HG03095 (cell line): ENCODE results near the gene PKD1.
"Not testable (repeated sequence)": the region's sequence is repeated elsewhere in the genome, so short reads cannot be mapped to it uniquely, and the experiment has no call there.

ENCODE experiments used
- ATAC-seq: cut with Tn5 transposase; IDR thresholded peaks from one replicate; pipeline ENCODE4 v1.9.1; 2021; ENCODE audit warnings: moderate library complexity; ENCODE audit not compliant: unreplicated experiment

Gene PKD1

DNA sequence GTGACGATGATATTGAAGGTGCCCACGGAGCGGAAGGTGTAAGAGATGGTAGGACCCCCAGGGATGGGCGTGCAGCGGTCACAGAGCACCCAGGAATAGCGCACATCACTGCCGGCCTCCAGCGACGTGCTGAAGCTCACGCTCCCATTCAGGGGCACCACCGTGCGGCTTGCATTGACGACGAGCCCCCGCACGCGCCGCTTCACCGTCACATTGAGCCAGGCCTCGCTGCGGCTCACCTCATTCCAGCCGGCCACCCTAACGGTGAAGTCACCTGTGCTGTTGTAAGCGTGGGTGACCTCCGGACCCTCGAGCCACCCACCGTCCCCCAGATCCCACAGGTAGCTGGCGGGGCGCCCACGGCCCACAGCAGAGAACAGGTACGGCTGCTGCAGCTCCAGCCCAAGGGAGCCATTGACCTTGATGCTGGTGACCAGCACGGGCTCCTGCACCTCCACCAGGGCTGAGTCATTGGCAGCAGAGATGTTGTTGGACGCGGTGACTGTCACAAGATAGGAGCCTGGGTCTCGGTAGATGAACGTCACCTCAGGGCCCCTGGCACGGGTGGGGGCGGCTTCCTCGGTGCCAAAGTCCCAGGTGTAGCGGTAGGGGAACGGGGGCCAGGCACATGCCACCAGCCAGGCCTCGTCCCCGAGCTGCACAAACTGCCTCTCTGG is 25.2 kb downstream of the PKD1 start:
- not testable (repeated sequence) for ATAC-seq

DNA sequence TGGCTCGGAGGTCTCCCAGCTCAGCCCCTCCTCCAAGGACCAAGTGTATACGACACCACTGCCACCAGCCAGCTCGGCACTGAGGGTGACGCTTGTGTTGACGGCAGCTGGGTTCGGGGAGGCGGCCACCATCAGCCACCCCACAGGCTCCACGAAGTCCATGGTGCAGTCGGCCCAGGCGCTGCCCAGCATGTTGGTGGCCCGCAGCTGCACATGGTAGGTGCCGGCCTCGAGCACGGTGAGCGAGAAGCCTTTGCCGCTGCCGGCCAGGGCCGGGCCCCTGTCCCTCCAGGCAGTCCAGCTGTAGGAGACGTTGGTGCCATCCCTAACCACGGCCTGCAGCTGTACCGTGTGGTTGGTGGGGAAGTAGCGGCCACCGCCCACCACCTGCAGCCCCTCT is 25.8 kb downstream of the PKD1 start:
- not testable (repeated sequence) for ATAC-seq

DNA sequence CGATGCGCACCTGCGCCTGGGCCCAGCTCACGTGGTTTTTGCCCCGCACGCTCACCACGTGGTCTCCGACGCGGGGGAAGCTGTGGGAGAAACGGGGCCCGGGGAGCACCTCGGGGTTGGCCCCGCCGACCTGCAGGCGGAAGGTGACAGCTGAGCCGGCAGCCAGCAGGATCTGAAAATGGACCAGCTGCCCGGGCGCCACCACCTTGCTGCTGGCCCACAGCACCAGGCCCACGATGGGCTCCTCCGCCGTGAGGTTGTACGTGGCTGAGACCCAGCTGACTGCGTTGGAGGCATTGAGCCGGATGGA is 26.5 kb downstream of the PKD1 start:
- not testable (repeated sequence) for ATAC-seq

DNA sequence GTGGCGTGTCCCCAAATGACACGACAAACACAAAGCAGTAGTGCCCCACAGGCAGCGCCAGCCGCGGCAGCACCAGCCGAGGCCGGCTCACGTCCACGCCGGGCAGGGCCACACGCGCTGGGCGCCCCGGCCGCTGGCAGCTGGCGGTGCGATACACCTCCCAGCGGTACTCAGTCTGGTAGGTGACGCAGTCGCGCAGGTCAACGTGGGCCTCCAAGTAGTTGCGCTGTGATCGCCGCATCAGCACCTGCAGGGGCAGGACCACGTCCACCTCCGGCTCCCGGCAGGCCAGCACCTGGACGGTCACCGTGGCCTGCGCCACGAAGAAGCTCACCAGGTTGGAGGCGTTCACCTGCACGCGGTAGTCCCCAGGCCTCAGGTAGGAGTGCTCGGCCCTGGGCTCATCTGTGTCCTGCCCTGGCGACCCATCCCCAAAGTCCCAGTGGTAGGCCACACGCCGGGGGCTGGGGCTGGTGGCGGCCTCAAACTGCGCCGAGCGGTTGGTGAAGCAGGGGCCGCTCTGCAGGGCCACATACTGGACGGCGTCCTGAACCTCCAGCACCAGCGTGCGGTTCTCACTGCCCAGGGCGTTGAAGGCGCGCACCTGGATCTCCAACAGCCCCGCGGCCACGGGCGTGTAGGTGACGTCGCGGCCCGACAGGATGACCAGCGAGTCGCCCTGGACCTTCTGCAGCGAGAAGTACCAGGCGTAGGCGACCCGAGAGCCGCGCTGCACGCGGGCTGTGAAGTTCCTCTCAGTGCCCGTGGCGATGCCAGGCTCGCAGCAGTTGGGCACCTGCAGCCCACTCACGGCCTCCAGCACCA is 27.0 kb downstream of the PKD1 start:
- not testable (repeated sequence) for ATAC-seq

DNA sequence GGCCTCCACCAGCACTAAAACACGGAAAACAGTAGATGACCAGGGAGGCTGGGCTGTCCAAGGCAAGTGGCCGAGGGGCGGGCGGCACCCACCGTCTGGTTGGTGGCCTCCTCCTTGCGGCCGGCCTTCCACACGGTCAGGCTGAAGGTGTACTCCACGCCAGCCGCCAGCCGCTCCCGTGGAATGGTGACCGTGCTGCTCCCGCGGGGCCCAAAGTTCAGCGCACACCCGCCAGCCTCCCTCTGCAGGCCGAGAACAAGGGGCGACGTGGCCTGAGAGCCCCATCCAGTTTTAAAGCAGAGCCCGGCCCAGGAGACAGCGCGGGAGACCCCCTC is 27.9 kb downstream of the PKD1 start:
- not testable (repeated sequence) for ATAC-seq

DNA sequence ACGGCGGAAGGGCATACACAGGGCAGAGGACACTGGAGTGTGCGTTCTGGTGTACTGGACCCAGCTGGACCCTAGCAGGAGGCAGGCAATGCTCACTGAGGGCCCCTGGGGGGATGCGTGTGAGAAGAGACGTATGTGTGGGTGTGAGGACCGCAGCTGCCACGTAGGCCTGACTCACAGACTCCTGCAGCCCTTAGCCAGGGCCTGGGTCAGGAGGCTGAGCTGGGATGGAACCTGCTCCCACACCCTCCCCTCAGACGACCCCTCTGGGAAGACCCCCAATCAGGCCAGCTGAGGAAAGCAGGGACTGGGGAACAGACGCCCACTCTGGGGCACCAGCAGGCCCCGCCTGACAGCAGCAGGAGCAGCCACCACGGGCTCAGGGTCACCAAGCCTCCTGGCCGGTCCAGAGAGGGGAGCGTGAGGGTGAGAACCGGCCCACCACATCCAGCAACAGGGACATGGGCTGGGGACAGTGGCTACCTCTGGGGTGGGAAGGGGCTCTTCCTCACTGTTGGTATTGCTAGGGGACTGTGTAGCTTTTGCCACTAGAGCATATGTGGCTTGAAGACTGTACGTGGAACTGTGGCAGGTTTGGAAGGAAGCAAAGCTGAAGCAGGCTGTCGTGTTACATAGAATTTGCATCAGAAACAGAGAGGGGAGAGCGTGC is 28.4 kb downstream of the PKD1 start:
- not testable (repeated sequence) for ATAC-seq

DNA sequence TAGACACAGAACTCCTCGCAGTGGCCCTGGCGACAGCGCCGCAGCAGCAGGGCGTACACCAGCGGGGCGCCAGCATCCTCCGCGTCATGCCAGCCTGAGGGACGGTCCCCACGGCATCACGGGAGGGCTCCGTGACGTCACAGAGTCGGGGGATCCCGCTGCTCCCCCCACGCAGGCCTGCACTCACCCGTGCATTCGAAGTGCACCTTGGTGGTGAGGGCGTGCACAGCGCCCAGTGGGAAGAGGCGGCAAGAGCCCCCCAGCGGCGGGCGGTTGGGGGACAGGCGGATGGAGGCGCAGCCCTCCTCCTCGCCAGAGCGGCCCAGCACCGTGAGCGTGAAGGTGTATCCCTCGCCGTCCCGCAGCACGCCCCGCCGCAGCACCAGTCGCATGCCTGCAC is 29.5 kb downstream of the PKD1 start:
- ATAC-seq: not testable (repeated sequence)

DNA sequence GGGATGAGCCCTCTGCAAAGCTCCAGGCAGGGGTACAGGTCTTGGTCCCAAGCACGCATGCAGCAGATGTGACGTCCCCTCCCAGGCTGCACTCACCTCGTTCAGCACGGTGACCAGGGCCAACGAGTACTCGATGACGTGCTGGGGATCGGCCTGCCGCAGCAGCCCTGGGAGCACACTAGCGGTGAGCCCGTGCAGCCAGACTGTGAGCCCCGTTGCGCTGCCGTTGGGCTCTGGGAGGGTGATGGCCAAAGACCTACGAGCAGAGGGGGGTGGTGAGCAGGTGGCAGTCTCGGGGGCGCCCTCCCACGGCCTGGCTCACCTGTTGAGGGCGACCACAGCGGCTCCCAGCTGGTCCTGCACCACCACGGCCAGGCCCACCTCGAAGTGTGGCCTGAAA is 29.9 kb downstream of the PKD1 start:
- ATAC-seq: not testable (repeated sequence)

DNA sequence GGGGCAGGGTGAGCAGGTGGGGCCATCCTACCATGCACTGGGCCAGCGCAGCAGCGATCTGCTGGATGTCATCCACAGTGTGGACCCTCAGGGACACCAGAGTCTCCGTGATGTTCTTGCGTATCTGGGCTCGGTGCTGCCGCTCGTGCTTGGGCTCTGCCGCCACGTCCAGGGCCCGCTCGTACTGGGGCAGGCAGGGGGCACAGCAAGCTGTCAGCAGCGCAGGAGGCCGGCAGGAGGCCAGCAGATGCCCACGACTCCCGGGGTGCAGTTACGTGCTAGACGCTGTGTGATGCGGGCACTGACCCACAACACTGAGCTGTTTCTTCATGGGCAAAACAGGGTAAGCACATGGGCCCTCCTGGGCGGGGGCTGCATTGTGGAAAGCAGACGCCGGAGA is 30.4 kb downstream of the PKD1 start:
- not testable (repeated sequence) for ATAC-seq

DNA sequence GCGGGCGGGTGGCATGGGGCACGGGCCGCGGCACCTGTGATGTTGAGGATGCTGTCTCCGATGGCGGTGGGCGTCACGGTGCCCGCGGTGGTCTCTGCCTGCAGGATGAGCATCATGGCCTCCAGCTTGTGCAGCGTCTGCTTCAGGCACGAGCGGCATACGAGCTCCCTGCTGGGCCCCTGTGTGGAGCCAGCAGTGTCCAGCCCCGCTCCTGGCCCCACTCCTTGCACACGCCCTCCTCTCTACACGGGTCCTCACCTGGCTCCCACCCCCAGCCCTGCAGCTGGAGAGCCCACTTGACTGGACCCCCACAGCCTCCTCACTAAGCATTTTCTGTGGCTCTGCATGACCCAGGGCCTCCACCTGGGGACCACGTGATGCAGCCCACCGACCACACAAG is 31.2 kb downstream of the PKD1 start:
- ATAC-seq: not testable (repeated sequence)

DNA sequence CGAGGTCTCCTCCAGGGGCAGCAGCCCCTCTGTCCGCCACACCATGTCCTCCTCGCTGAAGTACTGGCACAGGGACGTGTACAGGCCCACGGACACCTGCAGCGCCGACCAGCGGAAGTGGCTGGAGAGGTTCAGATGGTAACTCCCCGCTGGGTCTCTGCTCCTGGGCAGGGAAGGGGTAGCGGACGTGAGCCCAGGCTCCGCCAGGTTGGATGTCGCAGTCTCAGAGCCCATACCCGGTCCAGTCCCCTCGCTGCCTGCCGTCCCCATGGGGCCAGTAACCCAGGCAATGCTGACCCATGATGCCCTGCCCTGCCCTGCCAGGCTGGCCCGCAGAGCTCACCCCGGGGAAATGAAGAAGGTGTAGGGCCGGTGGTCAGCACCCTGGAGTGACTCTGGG is 33.2 kb downstream of the PKD1 start:
- ATAC-seq: no peak

DNA sequence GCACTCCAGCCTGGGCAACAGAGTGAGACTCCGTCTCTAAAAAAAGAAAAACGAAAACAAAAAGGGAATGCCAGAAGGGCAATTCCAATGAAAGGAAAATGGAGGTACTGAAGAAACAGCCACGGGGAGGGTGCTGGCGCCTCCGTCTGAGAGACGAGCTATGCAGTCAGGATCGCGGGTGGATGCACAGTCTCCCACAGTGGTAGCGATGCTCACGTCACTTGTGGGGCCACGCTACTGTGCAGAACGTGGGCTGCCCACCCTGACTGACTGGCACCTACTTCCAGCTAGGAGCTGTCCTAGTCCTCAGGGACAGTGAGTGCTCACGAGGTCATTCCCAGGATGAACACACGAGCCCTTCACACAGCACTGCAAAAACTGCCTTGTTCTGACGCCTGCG is 34.1 kb downstream of the PKD1 start:
- ATAC-seq: not testable (repeated sequence)

DNA sequence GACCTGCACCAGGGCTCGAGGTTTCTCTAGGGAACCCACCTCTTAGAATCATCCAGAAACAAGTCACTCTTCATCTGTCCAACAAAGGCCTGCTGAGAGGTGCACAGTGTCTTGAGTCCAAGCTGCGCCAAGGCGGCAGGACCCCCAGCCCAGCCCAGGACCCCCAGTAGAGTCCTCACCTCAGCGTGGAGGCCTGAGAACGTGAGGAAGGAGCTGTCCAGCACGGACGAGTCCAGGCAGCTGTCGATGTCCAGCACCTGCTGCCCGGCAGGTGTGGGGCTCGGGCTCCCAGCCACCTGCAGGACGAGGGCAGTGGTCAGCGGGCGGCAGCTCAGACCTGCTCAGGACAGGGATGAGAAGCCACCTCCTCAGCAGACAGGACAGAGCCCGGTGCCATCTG is 38.0 kb downstream of the PKD1 start:
- ATAC-seq: not testable (repeated sequence)

DNA sequence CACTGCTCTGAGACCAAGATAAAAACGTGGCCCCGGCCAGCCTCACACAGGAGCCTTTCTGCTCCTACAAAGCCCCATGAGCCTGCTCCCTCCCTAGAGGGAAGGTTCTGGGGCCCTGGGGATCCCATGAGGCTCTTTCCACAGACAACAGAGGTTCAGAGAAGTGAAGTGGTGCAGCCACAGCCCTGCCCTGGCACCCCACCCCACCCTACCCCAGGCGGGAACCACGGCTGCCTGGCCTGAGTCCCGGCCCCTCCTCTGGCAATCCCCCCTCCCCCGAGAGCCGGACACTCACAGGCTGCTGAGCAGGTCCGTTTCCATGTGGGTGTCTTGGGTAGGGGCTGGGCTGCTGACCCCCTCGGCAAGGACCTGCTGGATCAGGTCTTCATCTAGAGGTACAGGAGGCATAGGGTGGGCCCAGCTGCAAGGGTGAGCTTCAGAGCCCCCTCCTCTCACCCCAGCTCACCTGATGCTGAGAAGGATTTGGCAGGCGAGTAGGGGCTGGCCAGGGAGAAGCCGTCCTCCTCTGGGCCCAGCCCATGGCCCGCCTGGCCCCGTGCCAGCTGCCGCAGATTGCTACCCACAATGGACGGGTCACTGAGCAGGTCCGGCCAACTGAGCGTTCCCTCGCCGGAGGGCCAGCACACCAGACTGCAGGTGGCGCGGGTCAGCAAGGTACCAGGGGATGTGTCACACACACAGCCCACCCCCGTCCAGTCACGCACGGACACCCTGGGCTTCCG is 38.7 kb downstream of the PKD1 start:
- no peak for ATAC-seq

DNA sequence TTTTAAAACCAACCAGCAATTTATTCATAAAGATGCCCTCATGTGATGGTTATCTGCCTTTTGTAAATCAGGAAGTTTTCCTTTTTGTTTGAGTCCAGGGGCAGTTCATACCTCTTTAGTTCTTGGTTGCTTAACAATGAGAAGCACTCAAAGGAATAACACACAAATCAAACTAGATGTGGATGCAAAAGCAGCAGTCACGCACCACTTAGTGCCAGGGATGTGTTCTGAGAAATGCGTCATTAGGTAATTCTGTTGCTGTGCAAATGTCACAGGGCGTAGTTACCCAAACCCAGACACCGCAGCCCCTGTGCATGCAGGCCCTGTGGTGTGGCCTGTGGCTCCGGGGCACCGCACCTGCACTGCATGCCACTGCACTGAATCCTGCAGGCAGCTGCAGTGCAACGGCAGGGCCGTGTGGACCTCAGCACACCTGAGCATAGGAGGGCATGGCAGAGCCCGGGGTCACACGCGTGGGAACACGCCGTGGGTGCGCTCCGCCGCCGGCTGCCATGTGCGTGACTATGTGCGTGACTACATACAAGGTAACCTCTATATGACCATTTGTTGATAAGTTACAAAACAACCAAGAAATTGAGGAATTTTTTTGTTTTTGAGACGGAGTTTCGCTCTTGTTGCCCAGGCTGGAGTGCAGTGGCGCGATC is 39.6 kb downstream of the PKD1 start:
- ATAC-seq: no peak

DNA sequence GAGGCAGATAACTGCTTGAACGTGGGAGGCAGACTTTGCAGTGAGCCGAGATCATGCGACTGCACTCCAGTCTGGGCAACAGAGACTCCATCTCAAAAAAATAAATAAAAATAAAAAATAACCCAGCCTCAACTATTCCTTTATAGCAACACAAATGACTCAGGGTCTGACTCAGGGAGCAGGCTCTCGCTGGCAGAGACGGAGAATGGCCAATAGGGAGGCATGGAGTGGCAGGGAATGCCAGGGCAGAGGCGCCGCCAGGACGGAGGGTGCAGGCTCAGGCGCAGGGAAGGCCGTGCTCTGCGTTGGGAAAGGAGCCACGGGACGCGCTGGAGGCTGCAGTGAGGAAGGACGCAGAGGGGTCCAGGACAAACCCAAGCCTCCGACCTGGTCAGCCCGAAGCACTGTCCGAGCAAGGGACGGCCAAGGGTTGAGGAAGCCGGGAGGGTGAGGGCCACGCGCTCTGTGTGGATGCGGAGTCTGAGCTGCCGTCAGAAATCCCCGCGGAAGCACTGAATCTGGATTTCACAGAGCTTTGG is 40.3 kb downstream of the PKD1 start:
- no peak for ATAC-seq

DNA sequence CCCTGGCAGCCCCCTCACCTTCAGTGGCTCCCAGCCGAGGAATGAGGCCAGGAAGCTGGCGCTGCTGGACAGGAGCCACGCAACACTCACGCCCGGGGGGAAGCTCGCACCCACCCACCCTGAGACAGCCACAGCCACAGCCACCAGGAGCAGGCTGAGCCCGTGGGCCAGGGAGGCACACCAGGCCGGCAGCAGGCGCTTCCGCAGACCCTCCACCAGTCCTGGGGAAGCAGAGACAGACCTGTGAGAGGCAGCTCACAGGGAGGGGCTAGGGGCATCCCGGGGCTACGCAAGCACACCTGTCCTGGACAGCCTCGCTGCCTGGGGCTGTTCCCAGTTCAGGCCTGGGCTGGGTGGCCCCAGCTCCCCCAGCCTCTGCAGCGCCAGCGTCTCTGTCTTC is 41.9 kb downstream of the PKD1 start:
- ATAC-seq: no peak

DNA sequence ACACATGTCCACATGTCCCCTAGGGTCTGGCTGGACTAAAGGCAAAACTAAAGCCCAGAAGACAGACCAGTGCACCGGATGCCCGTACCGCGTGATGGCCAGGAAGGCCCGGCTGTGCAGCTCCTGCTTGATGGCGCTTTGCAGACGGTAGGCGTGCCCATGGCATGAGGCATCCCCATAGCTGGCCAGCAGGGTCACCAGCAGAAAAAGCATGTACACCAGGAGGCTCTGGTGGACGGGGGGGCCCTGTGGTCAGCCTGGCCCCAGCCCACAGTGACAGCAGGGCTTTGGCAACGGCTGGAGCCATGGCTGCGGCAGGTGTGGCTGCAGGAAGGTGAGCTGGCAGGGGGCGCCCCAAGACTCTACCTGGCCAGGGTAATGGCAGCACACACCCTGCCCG is 42.8 kb downstream of the PKD1 start:
- no peak for ATAC-seq

DNA sequence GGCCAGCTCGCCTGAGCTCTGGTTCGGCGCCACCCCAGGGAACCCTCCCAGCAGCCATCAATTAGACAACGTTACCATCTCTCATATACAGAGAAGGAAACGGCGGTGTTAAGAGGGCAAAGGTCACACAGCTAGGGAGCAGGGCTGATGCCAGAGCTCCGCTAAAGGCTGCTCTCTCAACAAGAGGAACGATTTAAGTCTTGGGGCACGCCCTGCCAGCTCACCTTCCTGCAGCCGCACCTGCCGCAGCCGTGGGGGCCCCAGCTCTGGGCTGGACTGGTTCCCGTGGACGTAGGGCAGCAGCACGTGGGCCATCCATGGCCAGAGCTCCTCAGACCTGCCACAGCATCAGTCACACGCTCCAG is 43.5 kb downstream of the PKD1 start:
- ATAC-seq: no peak

DNA sequence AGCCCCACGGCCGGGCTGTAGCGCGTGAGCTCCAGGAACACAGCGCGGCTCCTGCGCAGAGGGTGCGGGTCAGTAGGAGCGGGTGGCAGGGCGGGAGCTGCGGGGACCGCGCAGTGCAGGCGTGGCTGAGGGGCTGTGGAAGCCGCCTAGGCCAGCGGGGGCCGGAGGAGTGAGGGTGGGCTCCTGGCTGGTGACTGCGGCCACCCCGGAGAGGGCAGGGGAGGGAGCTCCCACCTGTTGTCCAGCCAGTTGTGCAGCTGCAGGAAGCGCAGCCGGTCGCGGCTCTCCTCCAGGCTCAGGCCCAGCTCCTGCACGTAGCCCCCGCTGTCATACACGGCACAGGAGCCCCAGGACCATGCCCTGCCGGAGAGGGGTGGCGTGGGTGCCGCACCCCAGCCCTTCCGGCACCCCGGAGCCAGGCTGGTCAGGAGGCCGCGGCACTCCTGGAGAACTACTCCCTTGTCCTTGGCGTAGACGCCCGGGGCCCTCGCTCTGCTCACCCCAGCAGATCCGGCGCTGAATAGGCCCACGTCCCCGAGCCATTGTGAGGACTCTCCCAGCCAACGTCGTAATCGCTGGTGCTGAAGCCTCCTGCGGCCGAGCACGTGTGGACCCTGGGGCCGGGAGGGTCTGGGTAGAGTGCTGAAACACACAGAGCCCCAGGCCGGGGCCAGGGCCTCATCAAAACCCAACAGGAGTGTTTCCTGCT is 44.0 kb downstream of the PKD1 start:
- no peak for ATAC-seq
